NCI-H1694 treated with DMSO at 0.1 percent for 48 hours (cell line): Measurements from ENCODE around the gene ARHGAP8.

Source experiments
- DNase-seq: peaks from one replicate; lab custom pipeline; 2025; lab: John Stamatoyannopoulos, UW

The ARHGAP8 gene

GRCh38 chr22:44804327-44804726 lies 52.0 kb downstream of the ARHGAP8 start:
- no peak for DNase-seq

GRCh38 chr22:44805711-44806110 lies 53.3 kb downstream of the ARHGAP8 start:
- no peak for DNase-seq

- DNase-seq: no peak
Observed at GRCh38 chr22:44807232-44807631, 54.9 kb downstream of the ARHGAP8 start.

- no peak for DNase-seq
Observed at GRCh38 chr22:44807915-44808690, 55.7 kb downstream of the ARHGAP8 start.

- no peak for DNase-seq
Observed at GRCh38 chr22:44809456-44809855, 57.1 kb downstream of the ARHGAP8 start.

GRCh38 chr22:44811141-44811540 lies 58.8 kb downstream of the ARHGAP8 start:
- no peak for DNase-seq

- DNase-seq: no peak
Observed at GRCh38 chr22:44813416-44813815, 61.0 kb downstream of the ARHGAP8 start.

GRCh38 chr22:44814266-44815098 lies 62.1 kb downstream of the ARHGAP8 start:
- DNase-seq: no peak

GRCh38 chr22:44815099-44816070 lies 63.0 kb downstream of the ARHGAP8 start:
- no peak for DNase-seq

GRCh38 chr22:44816141-44816540 lies 63.8 kb downstream of the ARHGAP8 start:
- no peak for DNase-seq

GRCh38 chr22:44818727-44819126 lies 66.4 kb downstream of the ARHGAP8 start:
- no peak for DNase-seq

GRCh38 chr22:44819966-44820631 lies 67.7 kb downstream of the ARHGAP8 start:
- DNase-seq: no peak

GRCh38 chr22:44821741-44822475 lies 69.5 kb downstream of the ARHGAP8 start:
- DNase-seq: no peak

- no peak for DNase-seq
Observed at GRCh38 chr22:44822534-44822933, 70.2 kb downstream of the ARHGAP8 start.

- DNase-seq: no peak
Observed at GRCh38 chr22:44823396-44823795, 71.0 kb downstream of the ARHGAP8 start.

- DNase-seq: no peak
Observed at GRCh38 chr22:44823806-44824205, 71.4 kb downstream of the ARHGAP8 start.

GRCh38 chr22:44824271-44824670 lies 71.9 kb downstream of the ARHGAP8 start:
- no peak for DNase-seq

- DNase-seq: no peak
Observed at GRCh38 chr22:44825310-44826150, 73.2 kb downstream of the ARHGAP8 start.

- DNase-seq: no peak
Observed at GRCh38 chr22:44827666-44828190, 75.4 kb downstream of the ARHGAP8 start.

- no peak for DNase-seq
Observed at GRCh38 chr22:44828193-44828592, 75.8 kb downstream of the ARHGAP8 start.
